ENCODE data around the gene FSCN2. TPM values are rescaled to one million over a fixed set of nuclear protein-coding genes. Genes with fewer than 3 reads are reported as not detected.

Gene FSCN2
- total and polyA plus RNA-seq, 2 experiments from 2014 or later, result 0.13 to 1.6 TPM

GRCh38 chr17:81532490-81533287, 4.5 kb downstream of the FSCN2 start:
- Mint-ChIP-seq H3K36me3 (ENCODE audit: low read depth) (no peaks in the 10 kb centered on the region), H3K4me1 (peaks cover 3% of the 10 kb centered on the region; the same call in 2 of the 3 replicates), H3K27me3 (ENCODE audit: insufficient read depth, low read depth, poor library complexity) (peaks cover 28% of the 10 kb centered on the region), H3K4me3 (no peak overlapping the region), H3K27ac (no peak overlapping the region), H3K9me3 (no peaks in the 10 kb centered on the region)
- Histone ChIP-seq H3K27ac (ENCODE audit: low read depth) (no peak overlapping the region), H3K36me3 (ENCODE audit: insufficient read depth) (no peaks in the 10 kb centered on the region), H3K79me2 (replicated peaks; ENCODE audit: insufficient read depth) (no peaks in the 10 kb centered on the region), H3F3A (replicated peaks; ENCODE audit: low read depth) (no peaks in the 10 kb centered on the region), H3K4me2 (no peak overlapping the region), H3K27me3 (ENCODE audit: insufficient read depth) (peaks cover 22% of the 10 kb centered on the region), H3K4me1 (ENCODE audit: insufficient read depth) (no peaks in the 10 kb centered on the region), H2AFZ (no peak overlapping the region), H3K9me2 (ENCODE audit: insufficient read depth) (0 out of 2 replicates have a peak, but pooled peaks cover 4% of the 10 kb centered on the region), H4K20me1 (replicated peaks; ENCODE audit: insufficient read depth) (no peaks in the 10 kb centered on the region), H3K4me3 (no peak overlapping the region)
- TF ChIP-seq EZH2phosphoT487 (IDR thresholded peaks at IDR 0.05; ENCODE audit: unreplicated experiment) (no peak), REST (IDR thresholded peaks at IDR 0.05; ENCODE audit: unreplicated experiment) (no peak), POLR2AphosphoS5 (IDR thresholded peaks at IDR 0.05; ENCODE audit: low read depth) (no peak), JUNB (IDR thresholded peaks at IDR 0.05; ENCODE audit: unreplicated experiment) (no peak), ZNF331 (CRISPR knock-in tag; IDR thresholded peaks at IDR 0.05; ENCODE audit: low read depth) (no peak), ZNF114 (CRISPR knock-in tag; IDR thresholded peaks at IDR 0.05) (no peak), CREB1 (CRISPR knock-in tag; IDR thresholded peaks at IDR 0.05; ENCODE audit: low read depth) (no peak), EZH2 (IDR thresholded peaks at IDR 0.05; ENCODE audit: low read depth, unreplicated experiment) (no peak), STAT1 (IDR thresholded peaks at IDR 0.05; ENCODE audit: unreplicated experiment) (no peak), NANOG (IDR thresholded peaks at IDR 0.05; ENCODE audit: borderline replicate concordance) (no peak)
- TF ChIP-seq, protein P1, sequence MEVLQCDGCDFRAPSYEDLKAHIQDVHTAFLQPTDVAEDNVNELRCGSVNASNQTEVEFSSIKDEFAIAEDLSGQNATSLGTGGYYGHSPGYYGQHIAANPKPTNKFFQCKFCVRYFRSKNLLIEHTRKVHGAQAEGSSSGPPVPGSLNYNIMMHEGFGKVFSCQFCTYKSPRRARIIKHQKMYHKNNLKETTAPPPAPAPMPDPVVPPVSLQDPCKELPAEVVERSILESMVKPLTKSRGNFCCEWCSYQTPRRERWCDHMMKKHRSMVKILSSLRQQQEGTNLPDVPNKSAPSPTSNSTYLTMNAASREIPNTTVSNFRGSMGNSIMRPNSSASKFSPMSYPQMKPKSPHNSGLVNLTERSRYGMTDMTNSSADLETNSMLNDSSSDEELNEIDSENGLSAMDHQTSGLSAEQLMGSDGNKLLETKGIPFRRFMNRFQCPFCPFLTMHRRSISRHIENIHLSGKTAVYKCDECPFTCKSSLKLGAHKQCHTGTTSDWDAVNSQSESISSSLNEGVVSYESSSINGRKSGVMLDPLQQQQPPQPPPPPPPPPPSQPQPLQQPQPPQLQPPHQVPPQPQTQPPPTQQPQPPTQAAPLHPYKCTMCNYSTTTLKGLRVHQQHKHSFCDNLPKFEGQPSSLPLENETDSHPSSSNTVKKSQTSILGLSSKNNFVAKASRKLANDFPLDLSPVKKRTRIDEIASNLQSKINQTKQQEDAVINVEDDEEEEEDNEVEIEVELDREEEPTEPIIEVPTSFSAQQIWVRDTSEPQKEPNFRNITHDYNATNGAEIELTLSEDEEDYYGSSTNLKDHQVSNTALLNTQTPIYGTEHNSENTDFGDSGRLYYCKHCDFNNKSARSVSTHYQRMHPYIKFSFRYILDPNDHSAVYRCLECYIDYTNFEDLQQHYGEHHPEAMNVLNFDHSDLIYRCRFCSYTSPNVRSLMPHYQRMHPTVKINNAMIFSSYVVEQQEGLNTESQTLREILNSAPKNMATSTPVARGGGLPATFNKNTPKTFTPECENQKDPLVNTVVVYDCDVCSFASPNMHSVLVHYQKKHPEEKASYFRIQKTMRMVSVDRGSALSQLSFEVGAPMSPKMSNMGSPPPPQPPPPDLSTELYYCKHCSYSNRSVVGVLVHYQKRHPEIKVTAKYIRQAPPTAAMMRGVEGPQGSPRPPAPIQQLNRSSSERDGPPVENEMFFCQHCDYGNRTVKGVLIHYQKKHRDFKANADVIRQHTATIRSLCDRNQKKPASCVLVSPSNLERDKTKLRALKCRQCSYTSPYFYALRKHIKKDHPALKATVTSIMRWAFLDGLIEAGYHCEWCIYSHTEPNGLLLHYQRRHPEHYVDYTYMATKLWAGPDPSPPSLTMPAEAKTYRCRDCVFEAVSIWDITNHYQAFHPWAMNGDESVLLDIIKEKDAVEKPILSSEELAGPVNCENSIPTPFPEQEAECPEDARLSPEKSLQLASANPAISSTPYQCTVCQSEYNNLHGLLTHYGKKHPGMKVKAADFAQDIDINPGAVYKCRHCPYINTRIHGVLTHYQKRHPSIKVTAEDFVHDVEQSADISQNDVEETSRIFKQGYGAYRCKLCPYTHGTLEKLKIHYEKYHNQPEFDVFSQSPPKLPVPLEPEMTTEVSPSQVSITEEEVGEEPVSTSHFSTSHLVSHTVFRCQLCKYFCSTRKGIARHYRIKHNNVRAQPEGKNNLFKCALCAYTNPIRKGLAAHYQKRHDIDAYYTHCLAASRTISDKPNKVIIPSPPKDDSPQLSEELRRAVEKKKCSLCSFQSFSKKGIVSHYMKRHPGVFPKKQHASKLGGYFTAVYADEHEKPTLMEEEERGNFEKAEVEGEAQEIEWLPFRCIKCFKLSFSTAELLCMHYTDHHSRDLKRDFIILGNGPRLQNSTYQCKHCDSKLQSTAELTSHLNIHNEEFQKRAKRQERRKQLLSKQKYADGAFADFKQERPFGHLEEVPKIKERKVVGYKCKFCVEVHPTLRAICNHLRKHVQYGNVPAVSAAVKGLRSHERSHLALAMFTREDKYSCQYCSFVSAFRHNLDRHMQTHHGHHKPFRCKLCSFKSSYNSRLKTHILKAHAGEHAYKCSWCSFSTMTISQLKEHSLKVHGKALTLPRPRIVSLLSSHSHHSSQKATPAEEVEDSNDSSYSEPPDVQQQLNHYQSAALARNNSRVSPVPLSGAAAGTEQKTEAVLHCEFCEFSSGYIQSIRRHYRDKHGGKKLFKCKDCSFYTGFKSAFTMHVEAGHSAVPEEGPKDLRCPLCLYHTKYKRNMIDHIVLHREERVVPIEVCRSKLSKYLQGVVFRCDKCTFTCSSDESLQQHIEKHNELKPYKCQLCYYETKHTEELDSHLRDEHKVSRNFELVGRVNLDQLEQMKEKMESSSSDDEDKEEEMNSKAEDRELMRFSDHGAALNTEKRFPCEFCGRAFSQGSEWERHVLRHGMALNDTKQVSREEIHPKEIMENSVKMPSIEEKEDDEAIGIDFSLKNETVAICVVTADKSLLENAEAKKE (CRISPR knock-in tag; IDR thresholded peaks at IDR 0.05), result no peak
- TF ChIP-seq, protein P2, sequence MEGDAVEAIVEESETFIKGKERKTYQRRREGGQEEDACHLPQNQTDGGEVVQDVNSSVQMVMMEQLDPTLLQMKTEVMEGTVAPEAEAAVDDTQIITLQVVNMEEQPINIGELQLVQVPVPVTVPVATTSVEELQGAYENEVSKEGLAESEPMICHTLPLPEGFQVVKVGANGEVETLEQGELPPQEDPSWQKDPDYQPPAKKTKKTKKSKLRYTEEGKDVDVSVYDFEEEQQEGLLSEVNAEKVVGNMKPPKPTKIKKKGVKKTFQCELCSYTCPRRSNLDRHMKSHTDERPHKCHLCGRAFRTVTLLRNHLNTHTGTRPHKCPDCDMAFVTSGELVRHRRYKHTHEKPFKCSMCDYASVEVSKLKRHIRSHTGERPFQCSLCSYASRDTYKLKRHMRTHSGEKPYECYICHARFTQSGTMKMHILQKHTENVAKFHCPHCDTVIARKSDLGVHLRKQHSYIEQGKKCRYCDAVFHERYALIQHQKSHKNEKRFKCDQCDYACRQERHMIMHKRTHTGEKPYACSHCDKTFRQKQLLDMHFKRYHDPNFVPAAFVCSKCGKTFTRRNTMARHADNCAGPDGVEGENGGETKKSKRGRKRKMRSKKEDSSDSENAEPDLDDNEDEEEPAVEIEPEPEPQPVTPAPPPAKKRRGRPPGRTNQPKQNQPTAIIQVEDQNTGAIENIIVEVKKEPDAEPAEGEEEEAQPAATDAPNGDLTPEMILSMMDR (conservative IDR thresholded peaks at IDR 0.05; ENCODE audit: low read depth in 2 of 2), result no peak
- TF ChIP-seq, protein P3, sequence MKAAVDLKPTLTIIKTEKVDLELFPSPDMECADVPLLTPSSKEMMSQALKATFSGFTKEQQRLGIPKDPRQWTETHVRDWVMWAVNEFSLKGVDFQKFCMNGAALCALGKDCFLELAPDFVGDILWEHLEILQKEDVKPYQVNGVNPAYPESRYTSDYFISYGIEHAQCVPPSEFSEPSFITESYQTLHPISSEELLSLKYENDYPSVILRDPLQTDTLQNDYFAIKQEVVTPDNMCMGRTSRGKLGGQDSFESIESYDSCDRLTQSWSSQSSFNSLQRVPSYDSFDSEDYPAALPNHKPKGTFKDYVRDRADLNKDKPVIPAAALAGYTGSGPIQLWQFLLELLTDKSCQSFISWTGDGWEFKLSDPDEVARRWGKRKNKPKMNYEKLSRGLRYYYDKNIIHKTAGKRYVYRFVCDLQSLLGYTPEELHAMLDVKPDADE (IDR thresholded peaks at IDR 0.05), result no peak
- no peak for DNase-seq (ENCODE audit: low spot score)
- ATAC-seq, result no peak
